ENCODE results near the gene CNBD2.

GRCh38 chr20:36034875-36035274, 66.5 kb downstream of the CNBD2 start:
- no peak for TF ChIP-seq CTCF (IDR thresholded peaks at IDR 0.05; ENCODE audit: insufficient read depth, low read depth, low read length)
- no peak for TF ChIP-seq EZH2 (IDR thresholded peaks at IDR 0.05; ENCODE audit: insufficient read depth, low read length)
